HepG2 (cell line): ENCODE data around the gene CEBPB. TPM values are rescaled to one million over a fixed set of nuclear protein-coding genes. Genes with fewer than 3 reads are reported as not detected.

Experiments
- ATAC-seq: fragments of 200-7000 bp; cut with Tn5 transposase; 3 replicates; pipeline ENCODE4 v1.9.1; 2020; ENCODE audit warnings: mild to moderate bottlenecking, moderate library complexity
- BruUV-seq: library from RNA; stranded (reverse); fragments of 400-500 nt; replicated peaks from 2 replicates; lab custom pipeline; 2021; lab: Mats Ljungman, UMichigan
- CTCF ChIA-PET: fragments of 300-600 bp; formaldehyde crosslinking; extraction: SDS; loops from one replicate; lab custom pipeline; 2021; ENCODE audit warnings: low total read pairs, inconsistent platforms, low intra/inter-chr PET ratio; lab: Yijun Ruan, JAX
- POLR2A ChIA-PET: fragments of 350-600 bp; sonication (Branson Sonifier 250); formaldehyde crosslinking; loops from one replicate; lab custom pipeline; 2020; ENCODE audit warnings: antibody characterized with exemption, inconsistent platforms; lab: Yijun Ruan, JAX
- DNase-seq: peaks from one replicate; pipeline ENCODE4 v3.0.0-alpha.2; 2015; ENCODE audit warnings: low spot score
- FAIRE-seq: peaks from 3 replicates; lab custom pipeline; 2011; peaks lifted over from hg19 to GRCh38; lab: Jason Lieb, UNC
- H2AFZ ChIP-seq: one replicate; pipeline ENCODE4 v1.6.1; 2011; ENCODE audit warnings: low read length, inconsistent platforms
- H3K27ac ChIP-seq: fragments of 300-600 bp; 3 replicates; pipeline ENCODE4 v1.8.0; 2011; ENCODE audit warnings: mixed run types, mild to moderate bottlenecking, mixed read lengths, low read length, inconsistent platforms; ENCODE audit not compliant: insufficient read depth; ENCODE audit errors: extremely low read length
- H3K27me3 ChIP-seq, 2 experiments: fragments of 200-600 bp in 1 of 2; 2 replicates in 1 of 2; 3 replicates in 1 of 2; pipeline versions ENCODE4 v1.6.0 to v1.8.0; 2011; ENCODE audit warnings: low read length in 2 of 2, mild to moderate bottlenecking in 2 of 2, moderate library complexity in 2 of 2, inconsistent platforms in 1 of 2; ENCODE audit not compliant: insufficient read depth in 2 of 2, control insufficient read depth in 1 of 2
- H3K36me3 ChIP-seq, 2 experiments: fragments of 200-600 bp in 1 of 2; replicated peaks in 1 of 2; 2 replicates in 1 of 2; 3 replicates in 1 of 2; pipeline versions ENCODE4 v1.5.1 to v1.8.0; 2011; ENCODE audit warnings: low read length in 2 of 2, inconsistent platforms in 1 of 2; ENCODE audit not compliant: insufficient read depth in 2 of 2, control insufficient read depth in 1 of 2
- H3K4me1 ChIP-seq: 2 replicates; pipeline ENCODE4 v1.5.1; 2012; ENCODE audit warnings: low read length, inconsistent platforms; ENCODE audit not compliant: insufficient read depth
- H3K4me2 ChIP-seq: 2 replicates; pipeline ENCODE4 v1.6.0; 2011; ENCODE audit warnings: low read depth, low read length, inconsistent platforms
- H3K4me3 ChIP-seq, 3 experiments: fragments of 200-600 bp in 1 of 3; sonication (generic), shearing (Covaris generic) in 1 of 3; replicated peaks in 1 of 3; 2 replicates each; pipeline ENCODE4 v1.5.1; 2011 to 2016; ENCODE audit warnings: low read length in 3 of 3, inconsistent platforms in 2 of 3, low read depth in 2 of 3, mild to moderate bottlenecking in 2 of 3, control low read depth in 1 of 3, mixed read lengths in 1 of 3; ENCODE audit not compliant: insufficient read depth in 1 of 3
- H3K79me2 ChIP-seq: one replicate; pipeline ENCODE4 v1.6.1; 2011; ENCODE audit warnings: low read length, inconsistent platforms; ENCODE audit not compliant: insufficient read depth
- H3K9ac ChIP-seq: 2 replicates; pipeline ENCODE4 v1.6.0; 2011; ENCODE audit warnings: mild to moderate bottlenecking, low read depth, low read length, inconsistent platforms; ENCODE audit not compliant: insufficient read depth
- H3K9me3 ChIP-seq: 2 replicates; pipeline ENCODE4 v1.5.1; 2012; ENCODE audit warnings: mild to moderate bottlenecking, low read length
- H4K20me1 ChIP-seq: 2 replicates; pipeline ENCODE4 v1.6.0; 2011; ENCODE audit warnings: inconsistent platforms, mild to moderate bottlenecking, low read length, moderate library complexity; ENCODE audit not compliant: insufficient read depth
- DPF2 ChIP-seq: sonication (generic); formaldehyde crosslinking; IDR thresholded peaks from 2 replicates; pipeline ENCODE4 v1.4.0; 2020; ENCODE audit warnings: mild to moderate bottlenecking, low read depth, missing genetic modification reagents, borderline replicate concordance
- JARID2 ChIP-seq: sonication (generic); formaldehyde crosslinking; IDR thresholded peaks from 2 replicates; pipeline ENCODE4 v1.8.1; 2023; ENCODE audit warnings: missing genetic modification reagents, inconsistent platforms; ENCODE audit not compliant: insufficient replicate concordance
- PATZ1 ChIP-seq: sonication (generic); formaldehyde crosslinking; IDR thresholded peaks from 2 replicates; pipeline ENCODE4 v1.4.0; 2020; ENCODE audit warnings: missing genetic modification reagents
- ZBTB8A ChIP-seq: sonication (generic); formaldehyde crosslinking; IDR thresholded peaks from 2 replicates; pipeline ENCODE4 v1.4.0; 2020; ENCODE audit warnings: mild to moderate bottlenecking, low read depth, missing genetic modification reagents, borderline replicate concordance
- ZNF143 ChIP-seq: sonication (generic); formaldehyde crosslinking; IDR thresholded peaks from 2 replicates; pipeline ENCODE4 v1.4.0; 2020; ENCODE audit warnings: missing genetic modification reagents
- ZNF180 ChIP-seq: sonication (generic); formaldehyde crosslinking; IDR thresholded peaks from 2 replicates; pipeline ENCODE4 v1.4.0; 2020; ENCODE audit warnings: low read depth, missing genetic modification reagents, borderline replicate concordance
- ZNF792 ChIP-seq: IDR thresholded peaks from 2 replicates; pipeline ENCODE4 v1.6.1; 2016
- WGBS: methylation state at CpG from one replicate; pipeline ENCODE4 v1.1.6; 2017; ENCODE audit warnings: low lambda C conversion rate; 5-methylcytosine and 5-hydroxymethylcytosine counted together
- in situ Hi-C: cut with HindIII; loops from 2 replicates; pipeline ENCODE4 v1.10.0; 2017; ENCODE audit warnings: low pct_unique_long_range_greater_than_20kb; ENCODE audit not compliant: extremely low pct_ligation_motif_present
- intact Hi-C: fragments of 100-400 bp; cut with micrococcal nuclease; formaldehyde crosslinking; loops from one replicate; pipeline ENCODE4 v1.10.0; 2022; ENCODE audit not compliant: unreplicated experiment
- polyA plus RNA-seq, 8 experiments: library from polyadenylated mRNA; depleted of rRNA in 3 of 8; stranded (reverse) in 7 of 8; unstranded in 1 of 8; fragments of >200 nt; fragmentation: Illumina TruSeq in 4 of 8; extraction: Trizol in 4 of 8; gene quantifications; 2 replicates each; pipeline versions ENCODE4 v1.2.1 to v1.2.3, GENCODE V29; 2011 to 2016; ENCODE audit warnings: low read depth in 4 of 8, missing spikeins in 1 of 8, mixed read lengths in 1 of 8; ENCODE audit not compliant: insufficient read depth in 1 of 8
- total RNA-seq, 5 experiments: library from RNA; depleted of rRNA; stranded (reverse); fragments of >200 nt; fragmentation: Illumina TruSeq; extraction: Trizol; gene quantifications; 2 replicates each; pipeline ENCODE4 v1.2.3, GENCODE V29; 2016; ENCODE audit warnings: low read depth in 1 of 5
- TF ChIP-seq, protein P1 (sequence below): sonication (generic); formaldehyde crosslinking; IDR thresholded peaks from 2 replicates; pipeline ENCODE4 v1.8.0; 2022; ENCODE audit warnings: missing genetic modification reagents, mild to moderate bottlenecking, borderline replicate concordance
- TF ChIP-seq, protein P2 (sequence below): sonication (generic); formaldehyde crosslinking; IDR thresholded peaks from 2 replicates; pipeline ENCODE4 v1.4.0; 2020; ENCODE audit warnings: missing genetic modification reagents
- TF ChIP-seq, protein P3 (sequence below): sonication (generic); formaldehyde crosslinking; IDR thresholded peaks from 2 replicates; pipeline ENCODE4 v1.4.0; 2020; ENCODE audit warnings: missing genetic modification reagents, borderline replicate concordance

The CEBPB gene
- total and polyA plus RNA-seq, 2 of the 13 experiments (the other 11 are each of a cell fraction or from before 2014, with no cell fraction given): 18.5 to 28.2 TPM

- no peaks in the 10 kb centered on the region for H3K36me3 ChIP-seq
- ChIA-PET POLR2A (interaction anchor here (1.6 kb wide), 1 partner anchor 25 kb away, joined by 5 read pairs; no protein-coding TSS in a partner anchor), CTCF (no interaction called here)
- ATAC-seq: no peak
- no peak for FAIRE-seq
- DNase-seq: no peak
- H3K27me3 ChIP-seq: peaks cover 1 to 32% of the 10 kb centered on the region in 2 experiments; a peak in 4 of 5 replicates
- no peak overlapping the region for H2AFZ ChIP-seq
- H4K20me1 ChIP-seq: no peaks in the 10 kb centered on the region
- H3K27ac ChIP-seq: no peak overlapping the region
- H3K4me1 ChIP-seq: peaks cover 57% of the 10 kb centered on the region
- intact Hi-C loops: no loop called here
- no peaks in the 10 kb centered on the region for H3K9me3 ChIP-seq
- no peaks in the 10 kb centered on the region for H3K79me2 ChIP-seq
- H3K4me2 ChIP-seq: no peak overlapping the region
- H3K4me3 ChIP-seq: no peak overlapping the region
- in situ Hi-C loops: no loop called here
- H3K9ac ChIP-seq: no peak overlapping the region
- no peak for TF ChIP-seq ZNF143 (CRISPR knock-in tag)
- TF ChIP-seq, protein P1, sequence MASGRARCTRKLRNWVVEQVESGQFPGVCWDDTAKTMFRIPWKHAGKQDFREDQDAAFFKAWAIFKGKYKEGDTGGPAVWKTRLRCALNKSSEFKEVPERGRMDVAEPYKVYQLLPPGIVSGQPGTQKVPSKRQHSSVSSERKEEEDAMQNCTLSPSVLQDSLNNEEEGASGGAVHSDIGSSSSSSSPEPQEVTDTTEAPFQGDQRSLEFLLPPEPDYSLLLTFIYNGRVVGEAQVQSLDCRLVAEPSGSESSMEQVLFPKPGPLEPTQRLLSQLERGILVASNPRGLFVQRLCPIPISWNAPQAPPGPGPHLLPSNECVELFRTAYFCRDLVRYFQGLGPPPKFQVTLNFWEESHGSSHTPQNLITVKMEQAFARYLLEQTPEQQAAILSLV (CRISPR knock-in tag): no peak
- TF ChIP-seq JARID2 (CRISPR knock-in tag): no peak
- no peak for TF ChIP-seq PATZ1
- TF ChIP-seq ZBTB8A (CRISPR knock-in tag): no peak
- TF ChIP-seq, protein P2, sequence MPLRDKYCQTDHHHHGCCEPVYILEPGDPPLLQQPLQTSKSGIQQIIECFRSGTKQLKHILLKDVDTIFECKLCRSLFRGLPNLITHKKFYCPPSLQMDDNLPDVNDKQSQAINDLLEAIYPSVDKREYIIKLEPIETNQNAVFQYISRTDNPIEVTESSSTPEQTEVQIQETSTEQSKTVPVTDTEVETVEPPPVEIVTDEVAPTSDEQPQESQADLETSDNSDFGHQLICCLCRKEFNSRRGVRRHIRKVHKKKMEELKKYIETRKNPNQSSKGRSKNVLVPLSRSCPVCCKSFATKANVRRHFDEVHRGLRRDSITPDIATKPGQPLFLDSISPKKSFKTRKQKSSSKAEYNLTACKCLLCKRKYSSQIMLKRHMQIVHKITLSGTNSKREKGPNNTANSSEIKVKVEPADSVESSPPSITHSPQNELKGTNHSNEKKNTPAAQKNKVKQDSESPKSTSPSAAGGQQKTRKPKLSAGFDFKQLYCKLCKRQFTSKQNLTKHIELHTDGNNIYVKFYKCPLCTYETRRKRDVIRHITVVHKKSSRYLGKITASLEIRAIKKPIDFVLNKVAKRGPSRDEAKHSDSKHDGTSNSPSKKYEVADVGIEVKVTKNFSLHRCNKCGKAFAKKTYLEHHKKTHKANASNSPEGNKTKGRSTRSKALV (CRISPR knock-in tag): no peak
- TF ChIP-seq, protein P3, sequence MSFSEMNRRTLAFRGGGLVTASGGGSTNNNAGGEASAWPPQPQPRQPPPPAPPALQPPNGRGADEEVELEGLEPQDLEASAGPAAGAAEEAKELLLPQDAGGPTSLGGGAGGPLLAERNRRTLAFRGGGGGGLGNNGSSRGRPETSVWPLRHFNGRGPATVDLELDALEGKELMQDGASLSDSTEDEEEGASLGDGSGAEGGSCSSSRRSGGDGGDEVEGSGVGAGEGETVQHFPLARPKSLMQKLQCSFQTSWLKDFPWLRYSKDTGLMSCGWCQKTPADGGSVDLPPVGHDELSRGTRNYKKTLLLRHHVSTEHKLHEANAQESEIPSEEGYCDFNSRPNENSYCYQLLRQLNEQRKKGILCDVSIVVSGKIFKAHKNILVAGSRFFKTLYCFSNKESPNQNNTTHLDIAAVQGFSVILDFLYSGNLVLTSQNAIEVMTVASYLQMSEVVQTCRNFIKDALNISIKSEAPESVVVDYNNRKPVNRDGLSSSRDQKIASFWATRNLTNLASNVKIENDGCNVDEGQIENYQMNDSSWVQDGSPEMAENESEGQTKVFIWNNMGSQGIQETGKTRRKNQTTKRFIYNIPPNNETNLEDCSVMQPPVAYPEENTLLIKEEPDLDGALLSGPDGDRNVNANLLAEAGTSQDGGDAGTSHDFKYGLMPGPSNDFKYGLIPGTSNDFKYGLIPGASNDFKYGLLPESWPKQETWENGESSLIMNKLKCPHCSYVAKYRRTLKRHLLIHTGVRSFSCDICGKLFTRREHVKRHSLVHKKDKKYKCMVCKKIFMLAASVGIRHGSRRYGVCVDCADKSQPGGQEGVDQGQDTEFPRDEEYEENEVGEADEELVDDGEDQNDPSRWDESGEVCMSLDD (CRISPR knock-in tag): no peak
- TF ChIP-seq ZNF180 (CRISPR knock-in tag): no peak
- no peak for TF ChIP-seq DPF2
- TF ChIP-seq ZNF792 (CRISPR knock-in tag): no peak
- BruUV-seq: no TSS peak
- 15% methylated on average over 7 of the region's 7 CpGs for WGBS
Observed at GRCh38 chr20:50213531-50214106, 23.0 kb downstream of the CEBPB start.
